ENCODE measurements around the gene KBTBD12.

- no peak for TF ChIP-seq CTCF (IDR thresholded peaks at IDR 0.05 in 8 of 11, conservative IDR thresholded peaks at IDR 0.05 in 3 of 11)
- no peak for TF ChIP-seq POLR2AphosphoS5 (IDR thresholded peaks at IDR 0.05)
These were observed 47.6 kb upstream of the KBTBD12 start for GRCh38 chr3:127867412-127867811.

Data from spleen (tissue), 7 donors.